ENCODE measurements around the gene SHC3.

SHC3 gene

DNA sequence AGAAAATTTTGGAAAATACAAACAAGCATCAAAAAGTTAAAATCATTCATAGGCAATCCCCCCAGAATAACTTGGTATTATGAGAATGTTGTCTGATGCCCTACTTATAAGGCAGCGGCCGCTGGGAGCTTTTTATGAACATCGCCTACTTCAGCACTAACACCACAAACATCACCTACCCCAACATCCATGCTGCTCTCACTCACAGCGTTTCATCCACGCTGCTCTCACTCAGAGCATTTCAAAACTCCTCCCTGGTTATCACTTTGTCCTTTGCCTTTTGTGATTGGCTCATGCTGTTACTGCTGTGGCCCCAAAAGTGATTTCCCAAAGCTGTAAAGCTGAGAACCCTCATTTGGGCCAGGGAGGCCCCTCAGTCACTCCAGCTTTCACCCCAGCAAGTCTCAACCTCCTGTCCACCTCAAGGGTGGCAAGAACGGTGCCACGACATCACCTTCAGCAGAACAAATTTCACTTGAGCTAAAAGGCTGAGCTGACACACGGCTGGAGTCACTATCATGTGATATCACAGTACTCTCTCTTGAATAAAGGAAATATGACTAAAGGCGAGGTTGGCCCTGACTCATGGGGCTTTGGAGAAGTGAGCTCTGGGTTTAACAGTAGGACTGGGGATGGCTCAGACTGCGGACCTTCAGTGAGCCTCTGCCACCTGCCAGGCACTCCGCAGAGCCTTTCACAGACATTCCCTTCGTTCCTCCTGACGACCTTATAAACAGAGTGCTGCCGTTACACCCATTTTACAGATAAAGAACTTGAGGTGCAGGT, 25.2 kb downstream of the SHC3 start:
- no peak for FAIRE-seq

DNA sequence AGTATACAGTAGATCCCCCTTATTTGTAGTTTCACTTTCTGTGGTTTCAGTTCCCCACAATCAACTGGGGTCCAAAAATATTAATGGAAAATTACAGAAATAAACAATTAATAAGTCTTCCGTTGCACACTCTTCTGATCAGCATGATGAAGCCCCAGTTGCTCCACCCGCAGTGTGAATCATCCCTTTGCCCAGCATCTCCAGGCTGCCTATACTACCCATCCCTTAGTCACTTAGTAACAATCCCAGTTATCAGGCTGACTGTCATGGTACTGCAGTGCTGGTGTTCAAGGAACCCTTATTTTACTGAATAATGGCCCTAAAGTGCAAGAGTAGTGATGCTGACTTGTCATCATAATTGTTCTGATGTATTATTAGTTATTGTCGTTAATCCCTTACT, 28.9 kb downstream of the SHC3 start:
- no peak for FAIRE-seq

DNA sequence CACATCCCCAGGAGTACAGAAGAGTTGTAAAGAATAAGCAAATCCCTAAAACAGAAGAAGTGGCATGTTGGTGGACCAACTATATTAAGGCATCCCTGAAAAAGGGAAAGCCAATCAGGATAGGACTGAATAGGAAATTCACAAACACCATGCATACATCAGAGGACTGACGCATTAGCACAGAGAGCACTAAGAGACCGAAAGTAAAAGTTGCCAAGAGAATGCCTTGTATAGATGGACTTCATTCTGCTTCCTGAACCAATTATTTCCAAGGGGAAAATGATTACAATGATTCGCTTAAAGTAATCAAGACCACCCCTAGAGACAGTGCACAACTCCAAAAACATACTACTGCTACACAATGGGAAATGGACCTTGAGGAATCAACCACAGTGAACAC, 33.5 kb downstream of the SHC3 start:
- FAIRE-seq, result no peak

DNA sequence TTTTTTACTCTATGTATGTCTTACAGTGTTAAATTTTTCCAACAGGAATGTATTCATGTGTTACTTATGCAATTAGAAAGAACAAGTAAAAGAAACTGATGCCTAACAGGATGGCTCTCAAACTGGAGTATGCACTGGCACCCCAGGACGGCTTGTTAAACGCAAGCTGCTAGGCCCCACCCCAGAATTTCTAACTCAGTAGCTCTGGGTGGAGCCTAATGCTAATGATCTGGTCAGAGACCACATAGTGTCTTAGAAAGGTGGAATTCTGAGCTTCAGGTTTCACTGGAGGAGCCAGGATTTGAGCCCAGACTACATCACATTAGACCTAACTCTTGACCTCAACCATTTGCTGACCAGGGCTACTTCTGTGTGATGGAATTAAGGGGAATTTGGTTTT, 34.4 kb downstream of the SHC3 start:
- FAIRE-seq, result no peak

DNA sequence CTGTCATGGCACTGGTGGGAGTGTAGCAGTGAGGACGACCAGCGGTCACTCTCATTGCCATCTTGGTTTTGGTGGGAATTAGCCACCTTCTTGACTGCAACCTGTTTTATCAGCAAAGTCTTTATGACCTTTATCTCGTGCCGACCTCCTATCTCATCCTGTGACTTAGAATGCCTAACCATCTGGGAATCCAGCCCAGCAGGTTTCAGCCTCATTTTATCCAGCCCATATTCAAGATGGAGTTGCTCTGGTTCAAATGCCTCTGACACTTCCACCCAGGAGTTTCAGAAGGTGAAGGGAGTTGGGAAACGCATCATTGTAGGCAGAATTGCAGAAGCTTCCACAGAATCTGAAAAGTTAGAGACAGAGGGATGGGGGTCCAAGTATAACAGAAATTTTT, 35.4 kb downstream of the SHC3 start:
- FAIRE-seq, result no peak

DNA sequence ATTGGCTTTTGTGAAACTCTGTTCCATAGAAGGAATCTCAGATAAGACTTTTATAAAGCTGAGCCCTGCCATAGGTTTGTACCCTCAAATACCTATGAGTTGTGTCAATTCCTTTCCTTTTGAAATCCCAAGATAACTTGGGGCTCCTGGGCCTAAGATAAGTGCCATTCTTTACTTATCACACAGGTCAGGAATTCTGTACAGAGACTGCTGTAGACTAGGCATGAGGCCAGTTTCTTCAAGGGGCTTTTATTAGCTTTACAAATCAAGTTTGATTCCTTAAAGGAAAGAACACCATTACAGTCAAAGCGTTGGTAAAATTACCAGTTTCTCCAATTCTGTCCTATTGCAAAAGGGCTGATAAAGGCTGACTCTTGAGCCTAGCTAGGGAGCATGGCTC, 39.2 kb downstream of the SHC3 start:
- FAIRE-seq, result no peak

DNA sequence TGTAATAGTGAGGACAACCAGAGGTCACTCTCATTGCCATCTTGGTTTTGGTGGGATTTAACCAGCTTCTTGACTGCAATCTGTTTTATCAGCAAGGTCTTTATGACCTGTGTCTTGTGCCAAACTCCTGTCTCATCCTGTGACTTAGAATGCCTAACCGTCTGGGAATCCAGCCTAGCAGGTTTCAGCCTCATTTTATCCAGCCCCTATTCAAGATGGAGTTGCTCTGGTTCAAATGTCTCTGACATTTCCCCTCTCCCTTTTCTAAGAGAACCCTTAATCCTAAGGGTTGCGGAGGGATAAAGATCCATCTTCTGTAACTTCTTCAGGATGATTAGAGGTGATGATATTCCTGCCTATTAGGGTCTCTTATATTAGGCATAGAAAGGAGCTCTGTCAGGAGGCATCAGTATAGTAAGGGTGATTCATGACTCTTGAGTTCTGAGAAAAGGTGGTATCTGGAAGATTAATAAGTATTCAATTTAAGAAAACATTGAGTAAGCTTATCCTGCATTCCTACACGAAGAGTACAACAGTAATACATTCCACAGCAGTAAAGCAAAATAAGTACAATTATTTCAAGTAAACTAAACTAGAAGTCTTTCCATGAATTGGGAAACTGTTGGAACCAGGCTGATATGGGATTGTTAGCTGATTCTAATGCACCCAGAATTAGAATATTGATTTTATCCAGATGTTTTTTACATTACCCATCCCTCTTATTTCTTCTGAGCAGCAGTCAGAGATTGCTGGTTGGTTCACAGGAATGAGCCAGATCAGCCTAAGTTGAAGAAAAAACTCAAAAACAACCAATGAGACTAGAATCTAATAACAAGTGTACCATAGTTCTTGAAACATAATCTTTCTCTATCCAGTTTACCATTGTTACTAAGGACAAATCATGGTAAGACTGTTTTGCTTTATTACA, 39.9 kb downstream of the SHC3 start:
- FAIRE-seq, result no peak

DNA sequence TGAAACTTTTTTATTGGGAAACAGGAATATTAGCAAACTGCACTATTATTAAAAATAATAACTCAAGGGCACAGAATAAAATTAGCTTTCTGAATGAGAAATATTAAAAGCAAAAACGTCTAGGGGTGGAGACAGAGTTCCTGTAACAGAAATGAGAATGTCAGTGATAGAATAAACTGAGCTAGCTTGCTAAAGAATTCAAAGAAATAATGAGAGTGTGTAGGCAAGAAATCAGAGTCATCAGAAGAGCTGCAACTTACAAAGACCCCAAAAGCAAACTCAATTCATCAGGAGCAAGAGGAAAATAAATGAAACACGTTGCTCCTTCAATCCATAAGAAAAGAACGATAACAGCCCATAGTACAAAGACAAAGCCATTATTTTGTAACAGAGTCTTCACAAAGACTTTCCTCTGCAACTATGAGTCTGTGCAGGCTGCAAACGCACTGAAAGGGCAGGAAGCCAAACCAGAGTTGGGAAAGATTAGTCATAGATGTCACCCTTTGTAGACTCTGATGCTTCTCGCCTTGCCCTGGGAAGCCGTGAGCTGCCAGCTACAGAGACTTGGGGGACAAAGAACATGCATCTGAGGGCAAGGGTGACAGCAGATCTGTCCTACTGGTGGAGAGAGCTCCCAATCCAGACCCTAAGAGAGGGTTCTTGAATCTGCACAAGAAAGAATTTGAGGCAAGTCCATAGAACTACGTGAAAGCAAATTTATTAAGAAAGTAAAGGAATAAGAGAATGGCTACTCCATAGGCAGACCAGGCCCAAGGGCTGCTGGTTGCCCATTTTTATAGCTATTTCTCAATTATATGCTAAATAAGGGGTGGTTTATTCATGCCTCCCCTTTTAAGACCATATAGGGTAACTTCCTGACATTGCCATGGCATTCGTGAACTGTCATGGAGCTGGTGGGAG, 40.8 kb downstream of the SHC3 start:
- no peak for FAIRE-seq

DNA sequence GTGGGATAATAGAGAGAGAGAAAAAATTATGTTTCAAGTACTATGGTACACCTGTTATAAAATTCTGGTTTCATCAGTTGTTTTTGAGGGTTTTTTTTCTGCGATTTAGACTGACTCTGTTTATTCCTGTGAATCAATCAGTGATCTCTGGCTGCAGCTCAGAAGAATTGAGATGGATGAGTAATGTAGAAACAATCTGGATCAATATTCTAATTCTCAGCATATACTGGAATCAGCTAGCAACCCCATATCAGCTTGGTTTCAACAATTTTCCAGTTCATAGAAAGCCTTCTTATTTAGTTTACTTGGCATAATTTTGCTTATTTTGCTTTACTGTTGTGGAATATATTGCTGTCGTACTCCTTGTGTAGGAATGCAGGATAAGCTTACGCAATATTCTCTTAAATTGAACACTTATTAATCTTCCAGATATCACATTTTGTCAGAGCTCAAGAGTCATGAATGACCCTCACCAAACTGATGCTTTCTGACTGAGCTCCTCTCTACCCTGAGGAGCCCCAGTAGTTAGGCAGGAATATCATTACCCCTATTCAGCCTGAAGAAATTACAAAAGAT, 42.9 kb downstream of the SHC3 start:
- FAIRE-seq, result no peak

DNA sequence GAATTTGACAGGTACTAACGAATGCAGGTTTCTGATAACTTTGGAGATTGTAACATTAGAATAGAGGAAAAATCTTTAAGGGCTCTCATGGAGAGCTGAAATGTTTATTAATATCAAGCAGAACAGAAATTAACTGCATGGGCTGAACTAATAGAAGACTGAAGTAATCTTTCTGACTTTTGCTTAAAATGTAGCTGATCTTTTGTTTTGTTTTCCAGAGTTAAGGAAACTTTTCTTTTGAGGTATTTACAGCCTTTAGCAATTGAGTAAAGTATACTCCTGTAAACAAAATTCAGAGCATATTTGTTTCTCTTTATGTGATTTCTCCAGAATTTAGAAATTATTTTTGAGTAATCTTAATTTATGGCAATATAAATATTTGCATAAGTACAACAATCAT, 43.9 kb downstream of the SHC3 start:
- no peak for FAIRE-seq

DNA sequence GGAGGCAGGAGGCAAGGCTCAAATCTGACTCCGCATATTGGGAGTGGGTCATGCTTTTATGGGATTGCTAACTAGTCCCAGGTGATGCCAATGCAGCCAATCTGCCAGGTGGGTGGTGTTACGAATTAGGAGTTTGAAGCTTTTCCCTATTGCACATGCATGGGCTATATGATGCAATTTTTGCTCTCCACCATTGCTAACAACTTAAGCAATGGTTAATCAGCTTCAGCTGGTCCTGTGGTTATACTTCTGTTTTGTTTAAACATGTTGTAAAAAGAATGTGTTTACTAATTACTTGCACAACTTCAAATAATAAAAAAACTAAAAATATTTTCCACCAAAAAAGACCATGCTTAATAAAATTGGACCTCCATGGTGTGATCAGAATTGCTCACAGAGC, 55.7 kb downstream of the SHC3 start:
- no peak for FAIRE-seq

DNA sequence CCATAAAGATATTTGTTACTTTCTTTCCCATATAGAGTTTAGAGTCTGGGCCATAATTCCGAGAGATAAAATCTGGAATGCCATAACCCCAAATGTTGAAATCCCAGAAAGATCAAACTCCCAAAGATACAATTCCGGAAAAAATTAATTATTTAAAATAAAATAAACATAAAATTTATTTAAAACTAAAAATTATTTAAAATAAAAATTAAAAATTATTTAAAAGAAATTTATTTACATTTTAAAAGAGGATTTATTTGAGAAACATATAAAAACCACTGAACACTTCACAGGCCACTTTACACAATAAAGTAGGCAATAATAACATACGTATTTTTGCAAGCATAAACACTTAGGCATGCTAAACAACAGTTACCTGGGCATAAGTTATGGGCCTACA, 57.9 kb downstream of the SHC3 start:
- FAIRE-seq, result no peak

DNA sequence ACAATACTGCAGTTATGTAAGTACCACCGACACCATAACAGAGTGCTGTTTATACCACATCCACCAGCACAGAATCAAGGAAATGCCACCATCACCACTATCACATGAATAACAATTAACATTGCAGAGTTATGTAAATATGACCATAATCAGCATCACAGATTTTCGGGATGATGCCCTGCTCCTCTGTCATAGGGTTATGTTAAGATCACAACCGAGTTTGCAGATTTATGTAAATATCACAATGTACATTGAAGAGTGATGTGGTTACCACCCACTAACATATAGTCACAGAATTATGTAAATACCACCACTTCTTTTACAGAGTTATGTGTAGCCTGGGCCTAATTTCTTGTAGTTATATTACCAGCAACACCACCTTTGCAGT, 61.8 kb downstream of the SHC3 start:
- FAIRE-seq, result no peak

DNA sequence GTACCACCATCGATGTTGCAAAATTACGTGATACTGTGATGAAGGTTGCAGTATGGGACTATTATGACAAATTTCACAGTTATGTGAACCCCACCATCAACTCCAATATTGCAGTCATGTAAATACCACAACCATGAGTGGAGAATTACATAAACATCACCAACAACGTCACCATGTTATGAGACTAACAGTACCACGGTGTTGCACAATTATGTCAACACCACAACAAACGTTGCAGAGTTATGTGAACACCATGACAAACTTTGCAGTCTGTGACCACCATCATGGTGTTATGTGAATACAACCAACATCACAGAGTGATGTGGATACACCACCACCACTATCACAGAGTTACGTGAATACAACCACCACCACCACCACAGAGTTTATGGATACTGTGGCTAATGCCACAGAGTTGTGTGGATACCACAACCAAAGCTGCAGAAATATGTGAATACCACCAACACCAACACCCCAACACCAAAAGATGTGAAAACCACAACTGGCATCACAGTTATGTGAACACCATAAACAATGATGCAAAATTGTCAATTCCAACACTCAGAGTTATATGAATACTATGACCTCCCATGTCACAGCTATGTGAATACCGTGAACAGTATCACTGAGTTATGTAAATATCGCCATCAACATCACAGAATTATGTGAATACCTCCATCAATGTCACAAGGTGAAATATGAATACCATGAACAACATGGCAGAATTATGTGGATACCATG, 62.4 kb downstream of the SHC3 start:
- FAIRE-seq, result no peak

DNA sequence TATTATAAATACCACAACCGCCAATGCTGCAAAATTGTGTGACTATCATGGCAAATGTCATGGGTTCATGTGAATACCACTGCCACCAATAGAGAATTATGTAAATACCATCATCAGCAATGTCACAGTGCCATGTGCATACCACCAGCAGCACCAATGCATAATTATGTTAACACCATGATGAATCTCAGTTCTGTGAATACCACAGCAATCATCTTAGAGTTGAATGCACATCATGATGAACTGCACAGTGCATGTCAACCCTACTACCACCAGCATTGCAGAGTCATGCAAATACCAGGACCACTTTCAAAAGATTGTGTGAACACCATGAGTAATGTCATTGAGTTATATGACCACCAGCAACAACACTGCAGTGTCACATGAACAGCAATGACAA, 63.2 kb downstream of the SHC3 start:
- FAIRE-seq, result no peak

DNA sequence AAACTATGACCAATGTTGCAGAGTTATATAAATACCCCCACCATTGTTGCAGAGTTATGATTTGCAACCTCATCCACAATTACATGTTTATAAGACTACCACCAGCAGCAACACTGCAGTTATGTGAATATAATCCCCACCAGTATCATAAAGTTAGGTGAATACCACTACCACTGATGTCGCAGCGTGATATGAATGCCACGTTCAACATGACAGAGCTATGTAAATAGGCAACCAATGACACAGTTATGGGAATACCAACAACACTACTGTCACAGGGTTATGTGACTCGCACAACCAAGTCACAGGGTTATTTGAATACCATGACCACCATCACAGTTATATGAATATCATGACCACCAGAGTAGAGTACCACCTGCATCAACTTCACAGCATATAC, 63.9 kb downstream of the SHC3 start:
- FAIRE-seq, result no peak

DNA sequence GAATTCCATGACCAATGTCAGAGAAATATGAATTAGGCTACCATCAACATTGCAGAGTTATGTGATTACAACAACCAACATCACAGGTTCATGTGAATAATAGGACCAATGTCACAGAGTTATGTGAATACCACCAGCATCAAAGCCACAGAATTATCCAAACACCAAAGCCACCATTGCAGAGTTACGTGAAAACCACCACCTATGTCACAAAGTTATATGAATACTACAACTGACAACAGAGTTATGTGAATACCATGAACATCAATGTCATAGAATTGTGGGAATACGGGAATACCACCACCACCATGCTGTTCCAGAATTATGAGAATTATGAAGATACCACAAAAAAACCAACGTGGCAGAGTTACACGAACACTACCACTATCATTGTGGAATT, 64.8 kb downstream of the SHC3 start:
- no peak for FAIRE-seq

DNA sequence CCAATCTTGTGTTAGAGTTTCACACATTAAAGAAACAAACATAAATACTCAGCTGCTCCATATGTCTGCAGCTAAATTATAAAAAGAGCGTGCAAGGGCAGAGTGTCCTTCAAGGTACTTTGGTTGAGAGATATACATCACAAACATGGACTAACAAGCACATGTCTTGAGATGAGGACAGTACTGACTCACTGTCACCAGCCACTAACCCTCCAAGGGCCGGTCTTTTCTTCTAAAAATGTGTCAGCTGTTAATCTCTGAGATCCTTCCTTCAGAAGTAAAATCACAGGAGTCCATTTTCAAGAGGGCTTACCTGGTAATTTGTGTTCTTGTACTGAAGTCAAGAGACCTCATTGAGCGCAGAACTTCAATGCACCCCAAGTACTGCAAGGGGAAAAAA, 66.4 kb downstream of the SHC3 start:
- no peak for FAIRE-seq

DNA sequence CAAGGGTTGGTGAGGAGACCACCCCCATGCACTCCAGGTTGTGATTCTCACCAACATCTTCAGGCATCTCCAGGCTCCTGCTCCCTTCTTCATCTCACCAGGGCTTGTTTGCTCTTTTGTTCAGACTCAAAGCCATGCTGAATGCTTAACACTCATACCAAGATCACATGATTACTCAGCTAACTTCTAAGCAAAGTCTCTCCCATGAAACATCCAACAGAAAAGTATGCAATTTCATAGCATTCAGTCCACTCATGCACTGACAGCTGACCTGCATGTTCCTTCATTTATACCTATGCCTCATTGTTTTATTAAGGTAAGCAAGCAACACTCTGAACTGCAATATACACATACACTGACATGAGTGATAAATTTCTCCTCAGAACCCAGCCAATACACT, 69.0 kb downstream of the SHC3 start:
- no peak for FAIRE-seq

DNA sequence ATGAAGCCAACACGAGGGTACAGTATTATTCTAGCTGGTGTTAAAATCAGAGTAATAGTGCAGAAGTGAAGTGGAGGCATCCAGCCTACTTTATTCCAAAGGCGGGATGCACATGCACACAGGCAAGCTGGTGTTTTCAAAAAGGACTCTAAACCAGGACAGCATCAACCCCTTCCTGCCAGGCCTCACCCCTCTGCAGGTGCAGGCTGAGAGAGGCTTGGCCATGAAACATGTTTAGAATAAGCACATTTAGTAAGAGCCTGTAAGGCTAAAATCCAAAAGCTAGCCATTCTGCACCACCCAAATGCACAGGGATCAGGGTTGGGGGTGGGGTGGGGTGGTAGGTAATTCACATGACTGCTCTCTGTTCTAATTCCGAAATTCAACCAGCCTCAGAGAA, 71.2 kb downstream of the SHC3 start:
- no peak for FAIRE-seq

DNA sequence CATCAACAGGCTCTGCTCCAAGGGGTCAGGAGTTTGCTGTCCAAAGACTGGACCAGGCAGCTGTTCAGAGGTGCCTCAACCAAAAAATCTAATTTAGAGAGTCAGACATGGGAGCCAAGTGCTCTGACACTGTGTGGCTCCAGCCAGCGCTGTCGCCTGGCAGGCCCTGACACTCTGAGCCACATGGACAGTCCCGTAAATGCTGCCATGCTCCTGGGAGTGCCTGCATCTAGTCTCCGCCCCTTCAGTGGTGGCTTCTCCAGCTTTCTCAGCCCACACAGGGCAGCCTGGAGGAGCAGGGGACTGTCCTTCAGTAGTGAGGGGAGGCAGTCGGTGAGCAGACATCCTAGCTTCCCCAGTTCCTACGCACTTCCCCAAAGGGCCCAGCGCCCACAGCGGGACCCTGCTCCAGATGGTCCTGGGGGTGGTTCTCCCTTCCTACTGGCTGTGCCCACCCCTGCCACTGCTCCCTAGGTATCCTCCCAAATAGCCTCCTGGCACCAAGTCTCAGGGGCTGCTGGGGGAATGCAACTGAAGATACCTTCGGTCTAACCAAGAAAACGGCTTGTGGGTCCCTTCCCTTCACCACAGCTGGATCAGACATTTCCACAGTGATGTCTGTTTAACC, 72.3 kb downstream of the SHC3 start:
- no peak for FAIRE-seq

DNA sequence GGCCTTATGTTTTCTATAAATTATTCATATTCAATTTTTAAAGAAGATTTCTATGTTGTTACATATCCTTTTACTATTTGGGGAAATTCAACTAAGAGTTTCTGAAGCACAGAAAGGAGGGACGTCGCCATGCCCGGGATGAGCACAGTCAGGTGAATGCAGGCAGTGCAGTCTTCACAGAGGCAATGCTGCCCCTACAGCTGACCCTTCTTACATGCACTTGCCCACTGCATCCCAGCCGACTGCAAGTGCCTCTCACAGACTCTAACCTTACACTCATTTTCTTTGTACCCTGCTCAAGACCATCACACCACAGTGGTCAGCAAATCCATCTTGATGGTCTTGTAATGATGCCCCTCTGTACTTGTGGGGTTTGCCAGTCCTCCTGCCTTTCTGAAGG, 73.8 kb downstream of the SHC3 start:
- FAIRE-seq, result no peak
